Mesenchymal stem cell (in vitro differentiated cells and primary cell): ENCODE data around the gene ATP11C.

Experiments
- DNase-seq: peaks from one replicate; pipeline ENCODE4 v3.0.0-alpha.2; 2013
- H2AFZ ChIP-seq: one replicate; pipeline ENCODE4 v1.6.1; 2013; ENCODE audit warnings: low read depth, mild to moderate bottlenecking, control low read depth, inconsistent platforms, low read length, moderate library complexity
- H2AK5ac ChIP-seq: 2 replicates; pipeline ENCODE4 v1.6.1; 2013; ENCODE audit warnings: low read length, moderate library complexity, mild to moderate bottlenecking, inconsistent platforms; ENCODE audit not compliant: severe bottlenecking
- H2BK120ac ChIP-seq: one replicate; pipeline ENCODE4 v1.6.1; 2013; ENCODE audit warnings: low read depth, mild to moderate bottlenecking, inconsistent platforms, low read length, moderate library complexity
- H2BK12ac ChIP-seq, 2 experiments: one replicate each; pipeline ENCODE4 v1.6.1; 2013; ENCODE audit warnings: inconsistent platforms in 2 of 2, low read length in 2 of 2, mild to moderate bottlenecking in 2 of 2, moderate library complexity in 2 of 2, control low read depth in 1 of 2
- H2BK15ac ChIP-seq: one replicate; pipeline ENCODE4 v1.6.1; 2013; ENCODE audit warnings: mild to moderate bottlenecking, low read depth, inconsistent platforms; ENCODE audit not compliant: poor library complexity, severe bottlenecking
- H2BK5ac ChIP-seq: 2 replicates; pipeline ENCODE4 v1.6.1; 2013; ENCODE audit warnings: low read depth, mild to moderate bottlenecking, low read length, control low read depth, inconsistent platforms; ENCODE audit not compliant: poor library complexity, severe bottlenecking
- H3K14ac ChIP-seq, 2 experiments: one replicate each; pipeline ENCODE4 v1.6.1; 2013; ENCODE audit warnings: inconsistent platforms in 2 of 2, low read length in 2 of 2, control low read depth in 1 of 2, mild to moderate bottlenecking in 1 of 2, moderate library complexity in 1 of 2
- H3K18ac ChIP-seq, 2 experiments: one replicate each; pipeline ENCODE4 v1.6.1; 2013; ENCODE audit warnings: inconsistent platforms in 2 of 2, low read length in 2 of 2, control low read depth in 1 of 2, low read depth in 1 of 2, mild to moderate bottlenecking in 1 of 2
- H3K23ac ChIP-seq, 2 experiments: one replicate each; pipeline ENCODE4 v1.6.1; 2013; ENCODE audit warnings: inconsistent platforms in 2 of 2, low read length in 2 of 2, mild to moderate bottlenecking in 2 of 2, moderate library complexity in 2 of 2, control low read depth in 1 of 2
- H3K27ac ChIP-seq: 2 replicates; pipeline ENCODE4 v1.5.1; 2013; ENCODE audit warnings: mild to moderate bottlenecking, moderate library complexity, low read length, control low read depth, inconsistent platforms; ENCODE audit not compliant: poor library complexity, severe bottlenecking
- H3K27me3 ChIP-seq, 2 experiments: 2 replicates each; pipeline versions ENCODE4 v1.6.1 to v1.7.0; 2013; ENCODE audit warnings: low read length in 2 of 2, mild to moderate bottlenecking in 2 of 2, moderate library complexity in 2 of 2, control low read depth in 1 of 2, inconsistent platforms in 1 of 2; ENCODE audit not compliant: control insufficient read depth in 1 of 2, insufficient read depth in 1 of 2
- H3K36me3 ChIP-seq, 2 experiments: 2 replicates each; pipeline versions ENCODE4 v1.6.1 to v1.7.0; 2013; ENCODE audit warnings: low read length in 2 of 2, control low read depth in 1 of 2, inconsistent platforms in 1 of 2, low read depth in 1 of 2, mild to moderate bottlenecking in 1 of 2; ENCODE audit not compliant: insufficient read depth in 2 of 2, control insufficient read depth in 1 of 2
- H3K4ac ChIP-seq, 2 experiments: one replicate each; pipeline ENCODE4 v1.6.1; 2013; ENCODE audit warnings: inconsistent platforms in 2 of 2, low read length in 2 of 2, mild to moderate bottlenecking in 2 of 2, moderate library complexity in 2 of 2, control low read depth in 1 of 2, low read depth in 1 of 2
- H3K4me1 ChIP-seq: 2 replicates; pipeline ENCODE4 v1.6.1; 2013; ENCODE audit warnings: low read depth, low read length, control low read depth; ENCODE audit not compliant: control insufficient read depth, insufficient read depth
- H3K4me2 ChIP-seq: 2 replicates; pipeline ENCODE4 v1.6.1; 2013; ENCODE audit warnings: low read length, mild to moderate bottlenecking, inconsistent platforms; ENCODE audit not compliant: poor library complexity, severe bottlenecking
- H3K4me3 ChIP-seq, 2 experiments: 2 replicates each; pipeline versions ENCODE4 v1.5.1 to v1.7.0; 2013; ENCODE audit warnings: low read length in 2 of 2, mild to moderate bottlenecking in 2 of 2, control low read depth in 1 of 2, low read depth in 1 of 2; ENCODE audit not compliant: insufficient read depth in 1 of 2
- H3K79me1 ChIP-seq: replicated peaks from 2 replicates; pipeline ENCODE4 v1.6.1; 2013; ENCODE audit warnings: mild to moderate bottlenecking, control low read depth, low read length, inconsistent platforms; ENCODE audit not compliant: poor library complexity, severe bottlenecking
- H3K9ac ChIP-seq: 2 replicates; pipeline ENCODE4 v1.7.0; 2013; ENCODE audit warnings: mild to moderate bottlenecking, low read length, moderate library complexity
- H3K9me3 ChIP-seq: 2 replicates; pipeline ENCODE4 v1.7.0; 2013; ENCODE audit warnings: mild to moderate bottlenecking, low read length; ENCODE audit not compliant: control insufficient read depth
- H4K8ac ChIP-seq: one replicate; pipeline ENCODE4 v1.6.1; 2013; ENCODE audit warnings: inconsistent platforms, mild to moderate bottlenecking, low read length, moderate library complexity
- H4K91ac ChIP-seq: one replicate; pipeline ENCODE4 v1.6.1; 2013; ENCODE audit warnings: mild to moderate bottlenecking, low read length, inconsistent platforms
- WGBS: methylation state at CpG from one replicate; pipeline ENCODE4 v1.1.7; 2013; ENCODE audit warnings: mixed read lengths; 5-methylcytosine and 5-hydroxymethylcytosine counted together

Gene ATP11C

DNA sequence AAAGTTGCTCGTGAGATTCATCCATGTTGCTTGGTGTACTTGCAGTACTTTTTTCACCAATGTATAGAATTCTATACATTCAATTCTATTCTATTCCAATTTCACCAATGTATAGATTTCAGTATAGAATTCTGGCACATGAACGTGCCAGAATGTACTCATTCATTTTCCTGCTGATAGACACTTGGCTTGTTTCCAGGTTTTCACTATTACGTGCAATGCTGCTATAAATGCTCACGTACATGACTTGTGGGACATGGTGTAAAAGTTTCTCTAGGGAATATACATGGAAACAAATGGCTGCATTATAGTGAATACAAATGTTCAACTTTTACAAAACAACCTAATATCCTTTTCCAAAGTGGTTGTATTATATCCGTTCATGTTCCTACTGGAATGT lies 39.3 kb upstream of the ATP11C start:
- H3K9me3 ChIP-seq, result no peaks in the 10 kb centered on the region
- no peak overlapping the region for H3K4me3 ChIP-seq
- H4K91ac ChIP-seq, result no peak overlapping the region
- H3K23ac ChIP-seq, result no peak overlapping the region
- H3K14ac ChIP-seq, result no peak overlapping the region
- no peak overlapping the region for H2BK12ac ChIP-seq
- H3K27me3 ChIP-seq, result peaks cover 0 to 3% of the 10 kb centered on the region in 2 experiments
- no peaks in the 10 kb centered on the region for H3K79me1 ChIP-seq
- H3K18ac ChIP-seq, result no peak overlapping the region
- no peak overlapping the region for H3K27ac ChIP-seq
- no peak overlapping the region for H2BK15ac ChIP-seq
- H3K9ac ChIP-seq, result no peak overlapping the region
- H2AFZ ChIP-seq, result no peak overlapping the region
- no peaks in the 10 kb centered on the region for H3K36me3 ChIP-seq
- H4K8ac ChIP-seq, result no peak overlapping the region
- 69% methylated on average over 2 of the region's 5 CpGs for WGBS
- no peak overlapping the region for H2AK5ac ChIP-seq
- H3K4ac ChIP-seq, result no peak overlapping the region
- no peak overlapping the region for H3K4me2 ChIP-seq
- DNase-seq, result no peak
- no peaks in the 10 kb centered on the region for H3K4me1 ChIP-seq
- H2BK120ac ChIP-seq, result no peak overlapping the region
- no peak overlapping the region for H2BK5ac ChIP-seq

DNA sequence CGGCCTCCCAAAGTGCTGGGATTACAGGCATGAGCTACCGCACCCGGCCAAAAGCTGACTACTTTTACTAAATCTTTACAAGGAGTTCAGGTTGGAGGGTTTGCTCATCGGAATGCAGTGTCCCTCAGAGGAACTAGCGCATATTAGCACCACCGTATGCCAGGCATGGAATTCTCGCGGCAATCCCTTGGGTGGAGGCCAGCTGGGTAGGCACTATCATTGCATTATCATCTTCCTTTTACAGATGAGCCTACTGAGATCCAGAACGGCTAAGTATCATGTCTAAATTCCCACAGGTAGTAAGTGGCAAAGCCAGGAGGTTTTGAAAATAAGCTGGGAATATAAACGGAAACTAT lies 38.5 kb upstream of the ATP11C start:
- Histone ChIP-seq H3K27ac (no peak overlapping the region), H3K4me1 (no peaks in the 10 kb centered on the region), H2BK15ac (no peak overlapping the region), H3K4ac (no peak overlapping the region), H3K4me2 (no peak overlapping the region), H3K79me1 (no peaks in the 10 kb centered on the region), H3K27me3 (peaks cover 0 to 3% of the 10 kb centered on the region in 2 experiments), H3K18ac (no peak overlapping the region), H3K9ac (no peak overlapping the region), H4K8ac (no peak overlapping the region), H3K9me3 (no peaks in the 10 kb centered on the region), H4K91ac (no peak overlapping the region), H3K14ac (no peak overlapping the region), H2AFZ (no peak overlapping the region), H3K36me3 (no peaks in the 10 kb centered on the region), H2BK120ac (no peak overlapping the region), H2BK12ac (no peak overlapping the region), H3K23ac (no peak overlapping the region), H2AK5ac (no peak overlapping the region), H3K4me3 (no peak overlapping the region), H2BK5ac (no peak overlapping the region)
- 79% methylated on average over 6 of the region's 10 CpGs for WGBS
- DNase-seq, result no peak

DNA sequence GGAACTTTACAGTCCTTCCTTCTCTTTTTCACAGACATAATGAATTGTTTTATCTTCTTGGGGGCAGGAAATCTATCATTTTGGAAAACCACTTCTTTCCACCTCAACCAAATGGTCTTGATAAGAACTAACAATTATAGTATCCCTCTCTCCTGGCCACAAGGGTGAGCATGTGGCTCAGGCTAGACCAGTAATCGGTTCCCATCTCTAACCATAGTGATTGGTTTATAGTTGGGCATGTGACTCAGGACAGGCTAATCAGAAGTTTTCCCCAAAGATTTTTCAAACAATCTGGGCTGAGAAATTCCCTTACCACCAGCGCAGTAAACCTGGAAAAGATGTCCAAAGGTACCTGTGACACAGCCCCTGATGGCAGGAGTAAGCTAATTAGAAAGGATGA lies 36.4 kb upstream of the ATP11C start:
- WGBS, result no CpG with 5 or more reads among the region's 2 CpGs
- H2BK15ac ChIP-seq, result no peak overlapping the region
- H3K36me3 ChIP-seq, result no peaks in the 10 kb centered on the region
- no peaks in the 10 kb centered on the region for H3K4me1 ChIP-seq
- no peak overlapping the region for H3K4ac ChIP-seq
- no peaks in the 10 kb centered on the region for H3K79me1 ChIP-seq
- no peak overlapping the region for H2AK5ac ChIP-seq
- H2AFZ ChIP-seq, result no peak overlapping the region
- H3K4me2 ChIP-seq, result no peak overlapping the region
- H4K8ac ChIP-seq, result no peak overlapping the region
- no peak overlapping the region for H3K4me3 ChIP-seq
- H3K18ac ChIP-seq, result no peak overlapping the region
- no peak for DNase-seq
- no peak overlapping the region for H2BK12ac ChIP-seq
- H2BK5ac ChIP-seq, result no peak overlapping the region
- H3K14ac ChIP-seq, result no peak overlapping the region
- no peak overlapping the region for H4K91ac ChIP-seq
- H2BK120ac ChIP-seq, result no peak overlapping the region
- peaks cover 0 to 3% of the 10 kb centered on the region in 2 experiments for H3K27me3 ChIP-seq
- H3K9ac ChIP-seq, result no peak overlapping the region
- no peaks in the 10 kb centered on the region for H3K9me3 ChIP-seq
- no peak overlapping the region for H3K23ac ChIP-seq
- no peak overlapping the region for H3K27ac ChIP-seq

DNA sequence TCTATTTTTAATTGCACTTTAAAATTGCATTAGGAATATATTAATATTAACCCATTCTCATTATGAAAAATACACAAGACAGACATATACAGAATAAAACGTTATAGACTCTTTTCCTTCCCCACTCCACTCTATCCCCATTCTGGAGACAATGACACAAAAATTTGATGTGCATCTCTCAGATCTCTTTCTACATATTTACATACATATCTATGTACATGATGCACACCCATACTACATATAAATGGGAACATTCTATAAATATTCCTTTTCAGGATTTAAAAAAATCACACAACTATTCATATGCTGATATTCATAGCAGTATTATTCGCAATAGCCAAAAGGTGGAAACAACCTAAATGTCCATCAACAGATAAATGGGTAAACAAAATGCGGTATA lies 34.9 kb upstream of the ATP11C start:
- H2BK12ac ChIP-seq, result no peak overlapping the region
- H3K23ac ChIP-seq, result no peak overlapping the region
- H3K79me1 ChIP-seq, result no peaks in the 10 kb centered on the region
- H3K9me3 ChIP-seq, result no peaks in the 10 kb centered on the region
- H2BK5ac ChIP-seq, result no peak overlapping the region
- H2BK15ac ChIP-seq, result no peak overlapping the region
- no peak overlapping the region for H2BK120ac ChIP-seq
- H3K27ac ChIP-seq, result no peak overlapping the region
- WGBS, result 0% methylated on average over 1 of the region's 3 CpGs
- H2AFZ ChIP-seq, result no peak overlapping the region
- no peak overlapping the region for H3K9ac ChIP-seq
- no peak overlapping the region for H3K4ac ChIP-seq
- no peaks in the 10 kb centered on the region for H3K36me3 ChIP-seq
- no peak overlapping the region for H3K4me2 ChIP-seq
- H3K18ac ChIP-seq, result no peak overlapping the region
- DNase-seq, result no peak
- H3K14ac ChIP-seq, result no peak overlapping the region
- no peak overlapping the region for H3K4me3 ChIP-seq
- peaks cover 0 to 3% of the 10 kb centered on the region in 2 experiments for H3K27me3 ChIP-seq
- no peak overlapping the region for H4K91ac ChIP-seq
- no peaks in the 10 kb centered on the region for H3K4me1 ChIP-seq
- H2AK5ac ChIP-seq, result no peak overlapping the region
- H4K8ac ChIP-seq, result no peak overlapping the region
